ENCODE measurements around the gene OTOP2. TPM values are rescaled to one million over a fixed set of nuclear protein-coding genes. Genes with fewer than 3 reads are reported as not detected.

The OTOP2 gene
- total RNA-seq, 2 experiments from 2014 or later, result not detected

- no peak for DNase-seq (ENCODE audit: low spot score)
- Histone ChIP-seq H3K9me3 (ENCODE audit: low read length) (no peaks in the 10 kb centered on the region), H4K20me1 (ENCODE audit: insufficient read depth, low read length) (no peaks in the 10 kb centered on the region), H3K9me2 (ENCODE audit: insufficient read depth, low read length) (no peaks in the 10 kb centered on the region), H3K79me2 (ENCODE audit: insufficient read depth, low read depth, low read length) (no peaks in the 10 kb centered on the region), H3K4me2 (ENCODE audit: low read length) (no peak overlapping the region), H3K4me1 (ENCODE audit: insufficient read depth, low read length, poor library complexity, severe bottlenecking) (peaks cover 10% of the 10 kb centered on the region), H3K4me3 (ENCODE audit: low read depth, low read length, poor library complexity, severe bottlenecking) (no peak overlapping the region), H3K27ac (ENCODE audit: low read depth, low read length, poor library complexity, severe bottlenecking) (no peak overlapping the region), H3K36me3 (ENCODE audit: insufficient read depth, low read length) (no peaks in the 10 kb centered on the region), H2AFZ (ENCODE audit: low read length) (no peak overlapping the region)
- no peak for TF ChIP-seq EZH2phosphoT487 (IDR thresholded peaks at IDR 0.05; ENCODE audit: borderline replicate concordance, low read depth, low read length)
- TF ChIP-seq CTCF (conservative IDR thresholded peaks at IDR 0.05; ENCODE audit: low read length), result no peak
- intact Hi-C loops (cut with micrococcal nuclease; ENCODE audit: unreplicated experiment), result no loop called here
- POLR2A ChIA-PET, result no interaction called here
- CTCF ChIA-PET (ENCODE audit: unreplicated experiment), result interaction anchor here (0.6 kb wide), 1 partner anchor 575 kb away, joined by 10 read pairs; no protein-coding TSS in a partner anchor
- no TSS peak for BruUV-seq (replicated peaks)
Measured at GRCh38 chr17:74978240-74978639, 54.2 kb downstream of the OTOP2 start.

GRCh38 chr17:74979408-74980146, 55.5 kb downstream of the OTOP2 start:
- TF ChIP-seq CTCF (conservative IDR thresholded peaks at IDR 0.05; ENCODE audit: low read length) (no peak), EZH2phosphoT487 (IDR thresholded peaks at IDR 0.05; ENCODE audit: borderline replicate concordance, low read depth, low read length) (no peak)
- no TSS peak for BruUV-seq (replicated peaks)
- Histone ChIP-seq H3K4me1 (ENCODE audit: insufficient read depth, low read length, poor library complexity, severe bottlenecking) (peaks cover 10% of the 10 kb centered on the region), H3K79me2 (ENCODE audit: insufficient read depth, low read depth, low read length) (no peaks in the 10 kb centered on the region), H3K9me2 (ENCODE audit: insufficient read depth, low read length) (no peaks in the 10 kb centered on the region), H3K4me3 (ENCODE audit: low read depth, low read length, poor library complexity, severe bottlenecking) (no peak overlapping the region), H4K20me1 (ENCODE audit: insufficient read depth, low read length) (no peaks in the 10 kb centered on the region), H3K9me3 (ENCODE audit: low read length) (no peaks in the 10 kb centered on the region), H3K27ac (ENCODE audit: low read depth, low read length, poor library complexity, severe bottlenecking) (no peak overlapping the region), H2AFZ (ENCODE audit: low read length) (no peak overlapping the region), H3K4me2 (ENCODE audit: low read length) (no peak overlapping the region), H3K36me3 (ENCODE audit: insufficient read depth, low read length) (no peaks in the 10 kb centered on the region)
- DNase-seq (ENCODE audit: low spot score), result no peak
- CTCF ChIA-PET (ENCODE audit: unreplicated experiment), result interaction anchor here (0.7 to 1.4 kb wide), 2 partner anchors 19 to 876 kb away, joined by 3 to 5 read pairs; no protein-coding TSS in a partner anchor
- intact Hi-C loops (cut with micrococcal nuclease; ENCODE audit: unreplicated experiment), result no loop called here
- POLR2A ChIA-PET, result interaction anchor here (0.6 to 1.6 kb wide), 2 partner anchors 33 to 219 kb away, joined by 3 to 5 read pairs; partner anchors contain the start of gene MRPL58

DNA sequence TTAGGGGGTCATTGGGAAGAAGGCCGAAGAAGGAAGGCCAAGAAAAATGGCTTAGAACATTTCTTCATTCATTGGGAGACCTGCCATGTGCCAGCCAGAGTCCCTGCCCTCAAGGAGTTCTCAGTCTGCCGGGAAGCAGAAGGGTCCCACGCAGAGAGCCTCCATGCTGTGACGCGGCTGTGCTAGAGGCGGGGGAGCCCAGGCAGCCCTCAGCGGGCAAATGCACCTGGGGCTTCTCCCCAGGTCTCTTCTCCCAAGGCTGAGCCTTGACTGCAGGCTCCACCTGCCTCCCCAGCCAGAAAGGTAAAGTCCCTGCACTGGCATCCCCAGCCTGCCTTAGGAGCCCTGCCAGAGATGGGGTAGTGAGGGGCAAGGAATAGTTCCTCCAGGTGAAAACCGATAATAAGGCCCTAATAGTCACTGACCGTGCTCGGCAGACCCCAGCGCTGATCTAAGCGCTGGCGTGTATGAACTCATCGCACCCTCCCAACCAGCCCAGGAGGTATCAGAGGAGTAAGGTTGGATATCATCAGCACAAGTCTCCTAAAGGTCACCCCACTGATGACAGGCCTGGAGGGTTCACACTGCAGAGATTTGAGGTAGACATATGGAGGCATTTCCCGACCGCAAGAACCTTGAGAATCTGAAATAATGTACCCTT, 57.4 kb downstream of the OTOP2 start:
- CTCF ChIA-PET (ENCODE audit: unreplicated experiment), result no interaction called here
- H2AFZ ChIP-seq (ENCODE audit: low read length), result peak overlapping the region; percentile 79
- H3K27ac ChIP-seq (ENCODE audit: low read depth, low read length, poor library complexity, severe bottlenecking), result no peak overlapping the region
- no peaks in the 10 kb centered on the region for H4K20me1 ChIP-seq (ENCODE audit: insufficient read depth, low read length)
- H3K36me3 ChIP-seq (ENCODE audit: insufficient read depth, low read length), result no peaks in the 10 kb centered on the region
- POLR2A ChIA-PET, result no interaction called here
- peaks cover 18% of the 10 kb centered on the region for H3K4me1 ChIP-seq (ENCODE audit: insufficient read depth, low read length, poor library complexity, severe bottlenecking)
- DNase-seq (ENCODE audit: low spot score), result no peak
- peak overlapping the region; percentile 71 for H3K4me3 ChIP-seq (ENCODE audit: low read depth, low read length, poor library complexity, severe bottlenecking)
- TF ChIP-seq CTCF (conservative IDR thresholded peaks at IDR 0.05; ENCODE audit: low read length), result no peak
- no peak for TF ChIP-seq EZH2phosphoT487 (IDR thresholded peaks at IDR 0.05; ENCODE audit: borderline replicate concordance, low read depth, low read length)
- peak overlapping the region; percentile 78 for H3K4me2 ChIP-seq (ENCODE audit: low read length)
- H3K9me2 ChIP-seq (ENCODE audit: insufficient read depth, low read length), result no peaks in the 10 kb centered on the region
- no peaks in the 10 kb centered on the region for H3K9me3 ChIP-seq (ENCODE audit: low read length)
- intact Hi-C loops (cut with micrococcal nuclease; ENCODE audit: unreplicated experiment), result no loop called here
- no peaks in the 10 kb centered on the region for H3K79me2 ChIP-seq (ENCODE audit: insufficient read depth, low read depth, low read length)
- BruUV-seq (replicated peaks), result no TSS peak
